ENCODE measurements around the gene ESR1. TPM values are rescaled to one million over a fixed set of nuclear protein-coding genes. Genes with fewer than 3 reads are reported as not detected.

ESR1 gene
- total RNA-seq, 1 experiment from 2014 or later, result 0.98 TPM

- Mint-ChIP-seq H3K36me3 (no peaks in the 10 kb centered on the region), H3K9me3 (no peaks in the 10 kb centered on the region), H3K4me1 (peaks cover 6% of the 10 kb centered on the region; the same call in 1 of the 2 replicates), H3K4me3 (no peak overlapping the region), H3K27me3 (ENCODE audit: low read depth) (no peaks in the 10 kb centered on the region), H3K27ac (no peak overlapping the region)
- ChIA-PET POLR2A (no interaction called here), CTCF (interaction anchor here (0.5 kb wide), 1 partner anchor 328 kb away, joined by 4 read pairs; no protein-coding TSS in a partner anchor)
- ATAC-seq (no peak), DNase-seq (ENCODE audit: low spot score) (no peak)
- TF ChIP-seq NFE2L1 (CRISPR knock-in tag; IDR thresholded peaks at IDR 0.05), result no peak
- TF ChIP-seq, protein P1, sequence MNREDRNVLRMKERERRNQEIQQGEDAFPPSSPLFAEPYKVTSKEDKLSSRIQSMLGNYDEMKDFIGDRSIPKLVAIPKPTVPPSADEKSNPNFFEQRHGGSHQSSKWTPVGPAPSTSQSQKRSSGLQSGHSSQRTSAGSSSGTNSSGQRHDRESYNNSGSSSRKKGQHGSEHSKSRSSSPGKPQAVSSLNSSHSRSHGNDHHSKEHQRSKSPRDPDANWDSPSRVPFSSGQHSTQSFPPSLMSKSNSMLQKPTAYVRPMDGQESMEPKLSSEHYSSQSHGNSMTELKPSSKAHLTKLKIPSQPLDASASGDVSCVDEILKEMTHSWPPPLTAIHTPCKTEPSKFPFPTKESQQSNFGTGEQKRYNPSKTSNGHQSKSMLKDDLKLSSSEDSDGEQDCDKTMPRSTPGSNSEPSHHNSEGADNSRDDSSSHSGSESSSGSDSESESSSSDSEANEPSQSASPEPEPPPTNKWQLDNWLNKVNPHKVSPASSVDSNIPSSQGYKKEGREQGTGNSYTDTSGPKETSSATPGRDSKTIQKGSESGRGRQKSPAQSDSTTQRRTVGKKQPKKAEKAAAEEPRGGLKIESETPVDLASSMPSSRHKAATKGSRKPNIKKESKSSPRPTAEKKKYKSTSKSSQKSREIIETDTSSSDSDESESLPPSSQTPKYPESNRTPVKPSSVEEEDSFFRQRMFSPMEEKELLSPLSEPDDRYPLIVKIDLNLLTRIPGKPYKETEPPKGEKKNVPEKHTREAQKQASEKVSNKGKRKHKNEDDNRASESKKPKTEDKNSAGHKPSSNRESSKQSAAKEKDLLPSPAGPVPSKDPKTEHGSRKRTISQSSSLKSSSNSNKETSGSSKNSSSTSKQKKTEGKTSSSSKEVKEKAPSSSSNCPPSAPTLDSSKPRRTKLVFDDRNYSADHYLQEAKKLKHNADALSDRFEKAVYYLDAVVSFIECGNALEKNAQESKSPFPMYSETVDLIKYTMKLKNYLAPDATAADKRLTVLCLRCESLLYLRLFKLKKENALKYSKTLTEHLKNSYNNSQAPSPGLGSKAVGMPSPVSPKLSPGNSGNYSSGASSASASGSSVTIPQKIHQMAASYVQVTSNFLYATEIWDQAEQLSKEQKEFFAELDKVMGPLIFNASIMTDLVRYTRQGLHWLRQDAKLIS (CRISPR knock-in tag; IDR thresholded peaks at IDR 0.05; ENCODE audit: borderline replicate concordance), result no peak
- no peak for TF ChIP-seq KAT7 (CRISPR knock-in tag; IDR thresholded peaks at IDR 0.05; ENCODE audit: borderline replicate concordance)
- no peak for TF ChIP-seq PRDM15 (CRISPR knock-in tag; IDR thresholded peaks at IDR 0.05)
- TF ChIP-seq MAX (CRISPR knock-in tag; IDR thresholded peaks at IDR 0.05), result no peak
- no peak for TF ChIP-seq TCF7 (CRISPR knock-in tag; IDR thresholded peaks at IDR 0.05; ENCODE audit: low read depth)
- no peak for TF ChIP-seq E2F5 (CRISPR knock-in tag; IDR thresholded peaks at IDR 0.05)
- TF ChIP-seq CDX4 (CRISPR knock-in tag; IDR thresholded peaks at IDR 0.05; ENCODE audit: borderline replicate concordance), result no peak
- TF ChIP-seq TEAD4 (CRISPR knock-in tag; IDR thresholded peaks at IDR 0.05), result no peak
- TF ChIP-seq FOXK1 (CRISPR knock-in tag; IDR thresholded peaks at IDR 0.05), result no peak
- no peak for TF ChIP-seq E2F4 (CRISPR knock-in tag; IDR thresholded peaks at IDR 0.05; ENCODE audit: borderline replicate concordance, low read depth)
- no peak for TF ChIP-seq NR2C2 (CRISPR knock-in tag; IDR thresholded peaks at IDR 0.05)
- no peak for TF ChIP-seq SMAD4 (CRISPR knock-in tag; IDR thresholded peaks at IDR 0.05)
- TF ChIP-seq, protein P2, sequence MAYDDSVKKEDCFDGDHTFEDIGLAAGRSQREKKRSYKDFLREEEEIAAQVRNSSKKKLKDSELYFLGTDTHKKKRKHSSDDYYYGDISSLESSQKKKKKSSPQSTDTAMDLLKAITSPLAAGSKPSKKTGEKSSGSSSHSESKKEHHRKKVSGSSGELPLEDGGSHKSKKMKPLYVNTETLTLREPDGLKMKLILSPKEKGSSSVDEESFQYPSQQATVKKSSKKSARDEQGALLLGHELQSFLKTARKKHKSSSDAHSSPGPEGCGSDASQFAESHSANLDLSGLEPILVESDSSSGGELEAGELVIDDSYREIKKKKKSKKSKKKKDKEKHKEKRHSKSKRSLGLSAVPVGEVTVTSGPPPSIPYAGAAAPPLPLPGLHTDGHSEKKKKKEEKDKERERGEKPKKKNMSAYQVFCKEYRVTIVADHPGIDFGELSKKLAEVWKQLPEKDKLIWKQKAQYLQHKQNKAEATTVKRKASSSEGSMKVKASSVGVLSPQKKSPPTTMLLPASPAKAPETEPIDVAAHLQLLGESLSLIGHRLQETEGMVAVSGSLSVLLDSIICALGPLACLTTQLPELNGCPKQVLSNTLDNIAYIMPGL (CRISPR knock-in tag; IDR thresholded peaks at IDR 0.05), result no peak
- no peak for TF ChIP-seq NR1H2 (CRISPR knock-in tag; IDR thresholded peaks at IDR 0.05)
- TF ChIP-seq USF2 (CRISPR knock-in tag; IDR thresholded peaks at IDR 0.05), result no peak
- TF ChIP-seq, protein P3, sequence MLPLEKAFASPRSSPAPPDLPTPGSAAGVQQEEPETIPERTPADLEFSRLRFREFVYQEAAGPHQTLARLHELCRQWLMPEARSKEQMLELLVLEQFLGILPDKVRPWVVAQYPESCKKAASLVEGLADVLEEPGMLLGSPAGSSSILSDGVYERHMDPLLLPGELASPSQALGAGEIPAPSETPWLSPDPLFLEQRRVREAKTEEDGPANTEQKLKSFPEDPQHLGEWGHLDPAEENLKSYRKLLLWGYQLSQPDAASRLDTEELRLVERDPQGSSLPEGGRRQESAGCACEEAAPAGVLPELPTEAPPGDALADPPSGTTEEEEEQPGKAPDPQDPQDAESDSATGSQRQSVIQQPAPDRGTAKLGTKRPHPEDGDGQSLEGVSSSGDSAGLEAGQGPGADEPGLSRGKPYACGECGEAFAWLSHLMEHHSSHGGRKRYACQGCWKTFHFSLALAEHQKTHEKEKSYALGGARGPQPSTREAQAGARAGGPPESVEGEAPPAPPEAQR (CRISPR knock-in tag; IDR thresholded peaks at IDR 0.05), result no peak
- TF ChIP-seq ETV6 (CRISPR knock-in tag; IDR thresholded peaks at IDR 0.05), result no peak
- TF ChIP-seq SP1 (CRISPR knock-in tag; conservative IDR thresholded peaks at IDR 0.05), result no peak
Measured at GRCh38 chr6:152068622-152069261, 261.3 kb downstream of the ESR1 start.
